Measurements from ENCODE around the gene TRA2A. TPM values are rescaled to one million over a fixed set of nuclear protein-coding genes. Genes with fewer than 3 reads are reported as not detected.
"Not testable (repeated sequence)": the region's sequence is repeated elsewhere in the genome, so short reads cannot be mapped to it uniquely, and the experiment has no call there.

Gene TRA2A
- total and polyA plus RNA-seq, 8 donors, result 24.5 to 87.2 (median 40.2) TPM

DNA sequence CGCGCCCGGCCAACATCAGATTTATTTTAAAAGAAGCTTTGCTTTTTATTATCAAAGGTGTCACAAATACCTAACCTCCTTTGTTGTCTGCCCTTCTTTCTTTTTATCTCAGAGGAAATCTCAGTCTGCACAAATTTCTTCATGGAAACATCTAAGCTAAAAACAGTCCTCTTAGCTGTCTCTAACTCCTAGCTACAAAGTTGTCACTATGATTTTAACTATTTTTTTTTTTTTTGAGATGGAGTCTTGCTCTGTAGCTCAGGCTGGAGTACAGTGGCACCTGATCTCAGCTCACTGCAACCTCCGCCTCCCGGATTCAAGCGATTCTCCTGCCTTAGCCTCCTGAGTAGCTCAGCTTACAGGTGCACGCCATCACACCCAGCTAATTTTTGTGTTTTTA is 7.3 kb downstream of the TRA2A start:
- intact Hi-C loops (cut with DNase I; ENCODE audit: low total_unique reads), result no loop called here
- WGBS, 5 donors, result 94 to 97% (median 96%) methylated on average over 7 of the region's 7 CpGs
- Histone ChIP-seq H3K27ac (no peak overlapping the region), H3K9me3 (no peaks in the 10 kb centered on the region), H3K4me3 (no peak overlapping the region), H3K36me3 (peaks cover 17 to 27% (median 25%) of the 10 kb centered on the region in 4 donors), H3K4me1 (peaks cover 34 to 76% (median 58%) of the 10 kb centered on the region in 4 donors), H3K27me3 (no peaks in the 10 kb centered on the region)
- TF ChIP-seq, protein P1, sequence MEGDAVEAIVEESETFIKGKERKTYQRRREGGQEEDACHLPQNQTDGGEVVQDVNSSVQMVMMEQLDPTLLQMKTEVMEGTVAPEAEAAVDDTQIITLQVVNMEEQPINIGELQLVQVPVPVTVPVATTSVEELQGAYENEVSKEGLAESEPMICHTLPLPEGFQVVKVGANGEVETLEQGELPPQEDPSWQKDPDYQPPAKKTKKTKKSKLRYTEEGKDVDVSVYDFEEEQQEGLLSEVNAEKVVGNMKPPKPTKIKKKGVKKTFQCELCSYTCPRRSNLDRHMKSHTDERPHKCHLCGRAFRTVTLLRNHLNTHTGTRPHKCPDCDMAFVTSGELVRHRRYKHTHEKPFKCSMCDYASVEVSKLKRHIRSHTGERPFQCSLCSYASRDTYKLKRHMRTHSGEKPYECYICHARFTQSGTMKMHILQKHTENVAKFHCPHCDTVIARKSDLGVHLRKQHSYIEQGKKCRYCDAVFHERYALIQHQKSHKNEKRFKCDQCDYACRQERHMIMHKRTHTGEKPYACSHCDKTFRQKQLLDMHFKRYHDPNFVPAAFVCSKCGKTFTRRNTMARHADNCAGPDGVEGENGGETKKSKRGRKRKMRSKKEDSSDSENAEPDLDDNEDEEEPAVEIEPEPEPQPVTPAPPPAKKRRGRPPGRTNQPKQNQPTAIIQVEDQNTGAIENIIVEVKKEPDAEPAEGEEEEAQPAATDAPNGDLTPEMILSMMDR (IDR thresholded peaks at IDR 0.05), result no peak
- no peak for TF ChIP-seq POLR2AphosphoS5 (IDR thresholded peaks at IDR 0.05)
- DNase-seq, result no peak

DNA sequence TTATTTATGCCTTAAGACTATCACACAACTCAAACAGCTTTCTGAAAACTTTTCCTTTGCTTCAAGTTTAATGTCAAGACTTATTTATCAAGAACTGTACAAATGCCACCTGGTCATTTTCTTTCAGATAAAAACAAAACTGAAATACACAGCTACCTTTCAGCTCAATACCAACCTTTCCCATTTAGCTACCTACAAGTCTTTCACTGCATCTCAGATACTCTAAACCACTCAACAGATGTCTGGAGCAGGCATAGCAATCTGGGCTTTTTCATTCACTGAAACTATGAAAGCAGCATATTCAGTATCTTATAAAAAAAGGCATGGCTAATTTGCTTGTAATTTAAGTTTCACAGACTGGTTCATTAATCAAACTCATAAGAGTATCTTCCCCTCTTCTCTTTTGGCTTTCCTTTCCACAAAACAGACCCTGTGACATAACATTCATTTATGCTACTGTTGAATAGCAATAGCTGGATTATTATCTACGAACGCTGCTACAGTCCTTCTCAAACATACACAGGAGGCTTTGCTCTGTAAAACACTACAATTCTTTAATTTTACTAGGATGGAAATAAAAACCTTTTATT is 8.2 kb downstream of the TRA2A start:
- H3K4me3 ChIP-seq, result no peak overlapping the region
- no peak for DNase-seq
- no peaks in the 10 kb centered on the region for H3K27me3 ChIP-seq
- peaks cover 25 to 67% (median 50%) of the 10 kb centered on the region in 4 donors for H3K4me1 ChIP-seq
- TF ChIP-seq POLR2AphosphoS5 (IDR thresholded peaks at IDR 0.05) (no peak), POLR2A (IDR thresholded peaks at IDR 0.05) (no peak), EP300 (IDR thresholded peaks at IDR 0.05) (no peak)
- TF ChIP-seq, protein P1 (IDR thresholded peaks at IDR 0.05), result no peak
- no peak overlapping the region for H3K27ac ChIP-seq
- peaks cover 24 to 36% (median 34%) of the 10 kb centered on the region in 4 donors for H3K36me3 ChIP-seq
- H3K9me3 ChIP-seq, result no peaks in the 10 kb centered on the region
- intact Hi-C loops (cut with DNase I; ENCODE audit: low total_unique reads), result no loop called here
- WGBS, 5 donors, result 23 to 43% (median 34%) methylated on average over 2 of the region's 2 CpGs

- intact Hi-C loops (cut with DNase I; ENCODE audit: low total_unique reads), result no loop called here
- DNase-seq, result no peak
- Histone ChIP-seq H3K27me3 (no peaks in the 10 kb centered on the region), H3K36me3 (peaks cover 42 to 66% (median 64%) of the 10 kb centered on the region in 4 donors), H3K4me3 (no peak overlapping the region), H3K27ac (no peak overlapping the region), H3K9me3 (no peaks in the 10 kb centered on the region), H3K4me1 (peaks cover 13 to 37% (median 23%) of the 10 kb centered on the region in 4 donors)
- 92 to 95% (median 93%) methylated on average over 7 of the region's 7 CpGs for WGBS, 5 donors
- TF ChIP-seq POLR2A (IDR thresholded peaks at IDR 0.05) (no peak), EP300 (IDR thresholded peaks at IDR 0.05) (no peak), POLR2AphosphoS5 (IDR thresholded peaks at IDR 0.05) (no peak)
- TF ChIP-seq, protein P1 (IDR thresholded peaks at IDR 0.05), result no peak
These were observed 11.2 kb downstream of the TRA2A start for GRCh38 chr7:23520582-23520981.

- peaks cover 63 to 100% (median 100%) of the 10 kb centered on the region in 4 donors for H3K36me3 ChIP-seq
- H3K27me3 ChIP-seq, result no peaks in the 10 kb centered on the region
- intact Hi-C loops (cut with DNase I; ENCODE audit: low total_unique reads), result no loop called here
- no peak overlapping the region for H3K27ac ChIP-seq
- TF ChIP-seq EP300 (IDR thresholded peaks at IDR 0.05) (no peak), POLR2AphosphoS5 (IDR thresholded peaks at IDR 0.05) (no peak), POLR2A (IDR thresholded peaks at IDR 0.05) (no peak)
- TF ChIP-seq, protein P1 (IDR thresholded peaks at IDR 0.05), result no peak
- no peak overlapping the region for H3K4me3 ChIP-seq
- H3K4me1 ChIP-seq, result peaks cover 0 to 7% (median 0%) of the 10 kb centered on the region in 4 donors
- H3K9me3 ChIP-seq, result no peaks in the 10 kb centered on the region
- 84 to 88% (median 85%) methylated on average over 2 of the region's 2 CpGs for WGBS, 5 donors
- no peak for DNase-seq
These were observed 17.0 kb downstream of the TRA2A start for GRCh38 chr7:23514755-23515154.

- DNase-seq; H3K27ac ChIP-seq; H3K27me3 ChIP-seq; H3K4me1 ChIP-seq; intact Hi-C loops (cut with DNase I; ENCODE audit: low total_unique reads); H3K4me3 ChIP-seq; H3K9me3 ChIP-seq: not testable (repeated sequence)
- peaks cover 63 to 100% (median 100%) of the 10 kb centered on the region in 4 donors for H3K36me3 ChIP-seq
- WGBS, 5 donors, result 71 to 86% (median 80%) methylated on average over 6 of the region's 6 CpGs
These were observed 18.0 kb downstream of the TRA2A start for GRCh38 chr7:23513746-23514145.
